IMR-90 (cell line): ENCODE data around the gene CORO1C. TPM values are rescaled to one million over a fixed set of nuclear protein-coding genes. Genes with fewer than 3 reads are reported as not detected.
A peak's percentile ranks its signal among the peaks of the same experiment; 100 is the strongest.

Experiments used
- ATAC-seq: fragments of 200-7000 bp; cut with Tn5 transposase; 2 replicates; pipeline ENCODE4 v1.9.1; 2020; ENCODE audit warnings: low read depth, mild to moderate bottlenecking, moderate library complexity
- BruUV-seq: library from RNA; stranded (reverse); fragments of 400-500 nt; replicated peaks from 2 replicates; lab custom pipeline; 2021; lab: Mats Ljungman, UMichigan
- CTCF ChIA-PET: fragments of 300-600 bp; formaldehyde crosslinking; extraction: SDS; loops from one replicate; lab custom pipeline; 2021; ENCODE audit warnings: antibody characterized with exemption; lab: Yijun Ruan, JAX
- POLR2A ChIA-PET: fragments of 300-600 bp; sonication (Branson Sonifier 250); formaldehyde crosslinking; loops from one replicate; lab custom pipeline; 2022; ENCODE audit warnings: antibody characterized with exemption; ENCODE audit not compliant: unreplicated experiment; lab: Charles Lee
- DNase-seq: peaks from one replicate; pipeline ENCODE4 v3.0.0; 2013
- H2AFZ ChIP-seq: replicated peaks from 2 replicates; pipeline ENCODE3; 2013; ENCODE audit warnings: low read length, mild to moderate bottlenecking; ENCODE audit not compliant: poor library complexity
- H2AK5ac ChIP-seq: 2 replicates; pipeline ENCODE4 v1.6.1; 2013; ENCODE audit warnings: low read depth, low read length, inconsistent platforms
- H2AK9ac ChIP-seq: replicated peaks from 2 replicates; pipeline ENCODE3; 2013; ENCODE audit warnings: mild to moderate bottlenecking, low read depth, low read length, moderate library complexity; ENCODE audit not compliant: poor library complexity
- H2BK120ac ChIP-seq: 2 replicates; pipeline ENCODE4 v1.6.1; 2013; ENCODE audit warnings: low read depth, low read length, inconsistent platforms
- H2BK15ac ChIP-seq: 3 replicates; pipeline ENCODE4 v1.6.1; 2013; ENCODE audit warnings: low read depth, low read length, inconsistent platforms
- H2BK20ac ChIP-seq: 2 replicates; pipeline ENCODE4 v1.6.1; 2013; ENCODE audit warnings: low read depth, mild to moderate bottlenecking, inconsistent platforms, low read length, moderate library complexity
- H2BK5ac ChIP-seq: 2 replicates; pipeline ENCODE4 v1.6.1; 2013; ENCODE audit warnings: mild to moderate bottlenecking, low read depth, low read length, inconsistent platforms; ENCODE audit not compliant: poor library complexity, severe bottlenecking
- H3K14ac ChIP-seq: replicated peaks from 2 replicates; pipeline ENCODE4 v1.6.1; 2013; ENCODE audit warnings: low read depth, low read length, inconsistent platforms
- H3K18ac ChIP-seq: 2 replicates; pipeline ENCODE4 v1.6.1; 2013; ENCODE audit warnings: low read depth, low read length, control low read depth
- H3K23ac ChIP-seq: 2 replicates; pipeline ENCODE4 v1.6.1; 2013; ENCODE audit warnings: low read depth, low read length, inconsistent platforms
- H3K27ac ChIP-seq: 2 replicates; pipeline ENCODE4 v1.5.1; 2013; ENCODE audit warnings: mild to moderate bottlenecking, control low read depth, low read length; ENCODE audit not compliant: insufficient read depth
- H3K27me3 ChIP-seq: 2 replicates; pipeline ENCODE4 v1.6.1; 2013; ENCODE audit warnings: low read length; ENCODE audit not compliant: control insufficient read depth, insufficient read depth
- H3K36me3 ChIP-seq: 2 replicates; pipeline ENCODE4 v1.6.1; 2013; ENCODE audit warnings: low read length, mixed read lengths; ENCODE audit not compliant: control insufficient read depth, insufficient read depth
- H3K4ac ChIP-seq: 2 replicates; pipeline ENCODE4 v1.6.1; 2013; ENCODE audit warnings: low read depth, low read length, inconsistent platforms
- H3K4me1 ChIP-seq: 2 replicates; pipeline ENCODE4 v1.6.1; 2013; ENCODE audit warnings: low read length, mixed read lengths; ENCODE audit not compliant: control insufficient read depth, insufficient read depth
- H3K4me2 ChIP-seq: 2 replicates; pipeline ENCODE4 v1.6.1; 2013; ENCODE audit warnings: low read depth, mild to moderate bottlenecking, control low read depth, low read length, moderate library complexity
- H3K4me3 ChIP-seq: 2 replicates; pipeline ENCODE4 v1.5.1; 2013; ENCODE audit warnings: low read depth, mild to moderate bottlenecking, control low read depth, low read length, moderate library complexity; ENCODE audit not compliant: insufficient read depth
- H3K56ac ChIP-seq: 2 replicates; pipeline ENCODE4 v1.6.1; 2013; ENCODE audit warnings: low read length, inconsistent platforms; ENCODE audit not compliant: insufficient read depth; ENCODE audit errors: extremely low read depth
- H3K79me1 ChIP-seq, 2 experiments: 2 replicates each; pipeline ENCODE4 v1.6.1; 2013; ENCODE audit warnings: low read length in 2 of 2, inconsistent platforms in 1 of 2, low read depth in 1 of 2
- H3K9ac ChIP-seq: 2 replicates; pipeline ENCODE4 v1.6.1; 2013; ENCODE audit warnings: low read depth, low read length, control low read depth
- H3K9me1 ChIP-seq: 2 replicates; pipeline ENCODE4 v1.6.1; 2013; ENCODE audit warnings: low read length, inconsistent platforms; ENCODE audit not compliant: insufficient read depth
- H3K9me3 ChIP-seq: 2 replicates; pipeline ENCODE4 v1.6.1; 2013; ENCODE audit warnings: low read length; ENCODE audit not compliant: control insufficient read depth, insufficient read depth
- H4K20me1 ChIP-seq: 2 replicates; pipeline ENCODE4 v1.6.1; 2013; ENCODE audit warnings: low read length, inconsistent platforms; ENCODE audit not compliant: insufficient read depth
- H4K5ac ChIP-seq: 2 replicates; pipeline ENCODE4 v1.6.1; 2013; ENCODE audit warnings: mild to moderate bottlenecking, low read depth, low read length, control low read depth
- H4K8ac ChIP-seq, 2 experiments: 2 replicates each; pipeline ENCODE4 v1.6.1; 2013; ENCODE audit warnings: low read depth in 2 of 2, low read length in 2 of 2, control low read depth in 1 of 2, inconsistent platforms in 1 of 2
- H4K91ac ChIP-seq: 2 replicates; pipeline ENCODE4 v1.6.1; 2013; ENCODE audit warnings: low read depth, low read length, inconsistent platforms; ENCODE audit not compliant: insufficient read depth
- BHLHE40 ChIP-seq: fragments of 150-350 bp; IDR thresholded peaks from 2 replicates; pipeline ENCODE4 v1.6.1; 2016; ENCODE audit warnings: mild to moderate bottlenecking, low read depth, low read length
- CEBPB ChIP-seq: IDR thresholded peaks from 2 replicates; pipeline ENCODE4 v1.6.1; 2012; ENCODE audit warnings: low read depth, low read length, improper control_type of control experiment
- CHD1 ChIP-seq: IDR thresholded peaks from 2 replicates; pipeline ENCODE4 v1.6.1; 2012; ENCODE audit warnings: low read depth, low read length, improper control_type of control experiment
- CTCF ChIP-seq: conservative IDR thresholded peaks from 2 replicates; pipeline ENCODE4 v1.5.1; 2012; ENCODE audit warnings: mild to moderate bottlenecking, low read depth, low read length, improper control_type of control experiment
- FOS ChIP-seq: fragments of 150-350 bp; IDR thresholded peaks from 2 replicates; pipeline ENCODE4 v1.6.1; 2016; ENCODE audit warnings: low read depth, low read length
- MAFK ChIP-seq: IDR thresholded peaks from 2 replicates; pipeline ENCODE4 v1.6.1; 2012; ENCODE audit warnings: low read depth, low read length, improper control_type of control experiment
- MAZ ChIP-seq: IDR thresholded peaks from 2 replicates; pipeline ENCODE4 v1.6.1; 2012; ENCODE audit warnings: low read depth, mild to moderate bottlenecking, low read length, improper control_type of control experiment, moderate library complexity, borderline replicate concordance
- MXI1 ChIP-seq: IDR thresholded peaks from 2 replicates; pipeline ENCODE4 v1.6.1; 2012; ENCODE audit warnings: low read depth, mild to moderate bottlenecking, low read length, moderate library complexity, borderline replicate concordance
- POLR2A ChIP-seq: IDR thresholded peaks from 2 replicates; pipeline ENCODE4 v1.6.1; 2012; ENCODE audit warnings: mild to moderate bottlenecking, low read depth, low read length
- RAD21 ChIP-seq: IDR thresholded peaks from 2 replicates; pipeline ENCODE4 v1.6.1; 2012; ENCODE audit warnings: low read length, improper control_type of control experiment
- RCOR1 ChIP-seq: IDR thresholded peaks from 2 replicates; pipeline ENCODE4 v1.6.1; 2012; ENCODE audit warnings: mild to moderate bottlenecking, low read length, improper control_type of control experiment; ENCODE audit not compliant: insufficient replicate concordance
- RFX5 ChIP-seq: IDR thresholded peaks from 2 replicates; pipeline ENCODE4 v1.8.0; 2012; ENCODE audit warnings: low read depth, mild to moderate bottlenecking, low read length, moderate library complexity
- SMC3 ChIP-seq: fragments of 150-350 bp; IDR thresholded peaks from 2 replicates; pipeline ENCODE4 v1.6.1; 2016; ENCODE audit warnings: low read depth, mild to moderate bottlenecking, antibody characterized with exemption, low read length, moderate library complexity
- WGBS, 2 experiments: methylation state at CpG; one replicate each; pipeline versions ENCODE4 v1.1.5 to v1.1.7; 2013; ENCODE audit warnings: missing lambda C conversion rate in 2 of 2; ENCODE audit not compliant: insufficient read length in 1 of 2; ENCODE audit errors: extremely low coverage in 2 of 2; 5-methylcytosine and 5-hydroxymethylcytosine counted together
- dilution Hi-C: fragments of 300-500 bp; cut with HindIII; formaldehyde crosslinking; loops from one replicate; pipeline ENCODE4 v1.14.3; 2018; ENCODE audit warnings: low sequenced_read_pairs; ENCODE audit not compliant: unreplicated experiment
- in situ Hi-C: fragments of 300-500 bp; cut with MboI; formaldehyde crosslinking; loops from 3 replicates; pipeline ENCODE4 v1.14.3; 2019; ENCODE audit warnings: low sequenced_read_pairs, inconsistent platforms, mixed read lengths
- intact Hi-C: fragments of 100-400 bp; cut with micrococcal nuclease; formaldehyde crosslinking; loops from 2 replicates; pipeline ENCODE4 v1.10.0; 2022
- polyA plus RNA-seq, 3 experiments: library from polyadenylated mRNA; depleted of rRNA; stranded (reverse); fragments of >200 nt; gene quantifications; 2 replicates each; pipeline ENCODE4 v1.2.3, GENCODE V29; 2012; ENCODE audit warnings: low replicate concordance in 1 of 3
- total RNA-seq: library from RNA; depleted of rRNA; stranded (reverse); fragments of >200 nt; gene quantifications from 2 replicates; pipeline ENCODE4 v1.2.3, GENCODE V29; 2012
- TF ChIP-seq, protein P1 (sequence below): fragments of 150-350 bp; IDR thresholded peaks from 2 replicates; pipeline ENCODE4 v1.6.1; 2016; ENCODE audit warnings: low read depth, mild to moderate bottlenecking, low read length, moderate library complexity, borderline replicate concordance

The CORO1C gene
- total and polyA plus RNA-seq, 2 of the 4 experiments (the other 2 are of a cell fraction) = 675 to 1,100 TPM

DNA sequence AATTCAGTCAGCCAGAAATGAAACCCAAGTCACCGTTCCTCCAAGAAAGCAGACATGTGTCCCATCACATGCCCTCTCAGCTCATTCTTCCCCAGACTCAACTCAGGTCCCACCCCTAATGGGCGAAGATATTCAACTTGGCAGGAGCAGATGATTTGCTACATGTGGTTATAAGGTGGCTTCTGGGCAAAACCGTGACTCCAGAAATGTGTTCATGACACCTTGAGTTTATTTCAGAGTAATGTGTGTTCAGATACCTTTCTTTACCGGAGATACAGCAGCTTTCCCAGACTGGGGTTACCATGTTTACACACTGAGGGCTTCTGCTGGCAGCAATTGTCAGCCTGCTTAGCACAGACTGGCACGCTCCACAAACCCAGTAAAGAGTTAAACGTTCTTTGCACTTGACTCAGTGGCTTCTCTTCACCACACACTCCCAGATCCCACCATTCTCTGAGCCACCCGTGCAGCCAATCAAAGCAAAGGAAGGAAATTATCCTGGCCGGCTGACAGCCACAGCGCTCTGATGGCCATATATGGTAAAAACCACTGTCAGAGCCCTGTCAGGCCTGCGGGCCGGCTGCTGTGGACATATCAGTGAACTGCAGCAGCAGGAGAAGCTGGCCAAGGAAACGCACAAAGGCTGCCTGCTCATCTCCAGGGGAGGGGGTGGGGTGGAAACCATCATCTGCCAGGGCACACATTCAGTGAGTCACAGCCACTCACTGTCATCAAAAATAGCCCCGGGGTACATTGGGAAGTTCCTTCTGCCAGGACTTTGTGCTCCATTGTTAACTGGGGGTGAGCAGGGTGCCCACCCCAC is 39.9 kb downstream of the CORO1C start:
- peak overlapping the region; percentile 93 for H3K18ac ChIP-seq
- H4K5ac ChIP-seq = peak overlapping the region; percentile 90
- peak overlapping the region; percentile 90 for H3K9ac ChIP-seq
- peaks cover 55% of the 10 kb centered on the region for H4K20me1 ChIP-seq
- H3K23ac ChIP-seq = peak overlapping the region; percentile 99
- ChIA-PET CTCF (interaction anchor here (0.6 to 2.3 kb wide), 6 partner anchors 9 to 87 kb away, joined by 3 to 7 read pairs (median 3); no protein-coding TSS in a partner anchor), POLR2A (interaction anchor here (0.5 to 1.4 kb wide), 6 partner anchors 12 to 105 kb away, joined by 3 to 6 read pairs (median 4); no protein-coding TSS in a partner anchor)
- peak overlapping the region; percentile 98 for H3K14ac ChIP-seq
- peak overlapping the region; percentile 82 to 99 for H4K8ac ChIP-seq
- peak overlapping the region; percentile 80 for H3K4me2 ChIP-seq
- DNase-seq = peak; percentile 99
- H2BK15ac ChIP-seq = peak overlapping the region; percentile 98
- peak overlapping the region; percentile 99 for H3K56ac ChIP-seq
- H3K4me3 ChIP-seq = peak overlapping the region; percentile 18
- H3K27me3 ChIP-seq = no peaks in the 10 kb centered on the region
- intact Hi-C loops = loop anchor here (1.0 kb wide), 4 partner anchors 27 to 112 kb away; no protein-coding TSS in a partner anchor
- H2AK9ac ChIP-seq = peak overlapping the region; percentile 97
- H4K91ac ChIP-seq = peak overlapping the region; percentile 98
- in situ Hi-C loops = no loop called here
- H3K27ac ChIP-seq = peak overlapping the region; percentile 95
- H3K9me3 ChIP-seq = no peaks in the 10 kb centered on the region
- H3K4me1 ChIP-seq = peaks cover 35% of the 10 kb centered on the region
- no TSS peak for BruUV-seq
- WGBS, 2 experiments = 6% methylated on average over 3 of the region's 13 CpGs; no CpG with 5 or more reads in 1 of the 2 experiments
- peak; percentile 84 for ATAC-seq
- peak overlapping the region; percentile 99 for H2AK5ac ChIP-seq
- H3K4ac ChIP-seq = peak overlapping the region; percentile 99
- H3K36me3 ChIP-seq = peaks cover 12% of the 10 kb centered on the region
- H2BK120ac ChIP-seq = peak overlapping the region; percentile 97
- peak overlapping the region; percentile 98 for H2BK5ac ChIP-seq
- dilution Hi-C loops = no loop called here
- peaks cover 8 to 47% of the 10 kb centered on the region in 2 experiments; a peak in 3 of 4 replicates for H3K79me1 ChIP-seq
- H3K9me1 ChIP-seq = peaks cover 12% of the 10 kb centered on the region
- H2BK20ac ChIP-seq = peak overlapping the region; percentile 95
- peak overlapping the region; percentile 46 for H2AFZ ChIP-seq
- peak; percentile 32; the same call in 1 of the 2 replicates for TF ChIP-seq CTCF
- peak; percentile 55 for TF ChIP-seq RCOR1
- peak; percentile 48 for TF ChIP-seq RAD21
- no peak; the same call in 1 of the 2 replicates for TF ChIP-seq SMC3
- TF ChIP-seq CHD1 = peak; percentile 94; the same call in 1 of the 2 replicates
- TF ChIP-seq, protein P1, sequence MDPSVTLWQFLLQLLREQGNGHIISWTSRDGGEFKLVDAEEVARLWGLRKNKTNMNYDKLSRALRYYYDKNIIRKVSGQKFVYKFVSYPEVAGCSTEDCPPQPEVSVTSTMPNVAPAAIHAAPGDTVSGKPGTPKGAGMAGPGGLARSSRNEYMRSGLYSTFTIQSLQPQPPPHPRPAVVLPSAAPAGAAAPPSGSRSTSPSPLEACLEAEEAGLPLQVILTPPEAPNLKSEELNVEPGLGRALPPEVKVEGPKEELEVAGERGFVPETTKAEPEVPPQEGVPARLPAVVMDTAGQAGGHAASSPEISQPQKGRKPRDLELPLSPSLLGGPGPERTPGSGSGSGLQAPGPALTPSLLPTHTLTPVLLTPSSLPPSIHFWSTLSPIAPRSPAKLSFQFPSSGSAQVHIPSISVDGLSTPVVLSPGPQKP = peak; percentile 75; the same call in 1 of the 2 replicates
- no peak for TF ChIP-seq RFX5
- TF ChIP-seq FOS = peak; percentile 84
- no peak for TF ChIP-seq CEBPB
- peak; percentile 76 for TF ChIP-seq BHLHE40
- TF ChIP-seq MXI1 = 0 out of 2 replicates have a peak, but pooled peaks have one; percentile 5
- TF ChIP-seq MAFK = peak; percentile 58; the same call in 1 of the 2 replicates
- TF ChIP-seq POLR2A = peak; percentile 82; the same call in 1 of the 2 replicates
- TF ChIP-seq MAZ = peak; percentile 86; the same call in 1 of the 2 replicates
